ENCODE results near the gene ANKS1B.

The ANKS1B gene

GRCh38 chr12:99130808-99131553 is 853.8 kb downstream of the ANKS1B start:
- Histone ChIP-seq H3K9me3 (no peaks in the 10 kb centered on the region), H3K27me3 (no peaks in the 10 kb centered on the region), H3K4me3 (no peak overlapping the region), H3K36me3 (no peaks in the 10 kb centered on the region), H3K27ac (no peak overlapping the region), H3K4me1 (peaks cover 0 to 3% (median 0%) of the 10 kb centered on the region in 4 donors)
- intact Hi-C loops (cut with DNase I; ENCODE audit: low total_unique reads), result no loop called here
- no peak for DNase-seq
- TF ChIP-seq, protein P1, sequence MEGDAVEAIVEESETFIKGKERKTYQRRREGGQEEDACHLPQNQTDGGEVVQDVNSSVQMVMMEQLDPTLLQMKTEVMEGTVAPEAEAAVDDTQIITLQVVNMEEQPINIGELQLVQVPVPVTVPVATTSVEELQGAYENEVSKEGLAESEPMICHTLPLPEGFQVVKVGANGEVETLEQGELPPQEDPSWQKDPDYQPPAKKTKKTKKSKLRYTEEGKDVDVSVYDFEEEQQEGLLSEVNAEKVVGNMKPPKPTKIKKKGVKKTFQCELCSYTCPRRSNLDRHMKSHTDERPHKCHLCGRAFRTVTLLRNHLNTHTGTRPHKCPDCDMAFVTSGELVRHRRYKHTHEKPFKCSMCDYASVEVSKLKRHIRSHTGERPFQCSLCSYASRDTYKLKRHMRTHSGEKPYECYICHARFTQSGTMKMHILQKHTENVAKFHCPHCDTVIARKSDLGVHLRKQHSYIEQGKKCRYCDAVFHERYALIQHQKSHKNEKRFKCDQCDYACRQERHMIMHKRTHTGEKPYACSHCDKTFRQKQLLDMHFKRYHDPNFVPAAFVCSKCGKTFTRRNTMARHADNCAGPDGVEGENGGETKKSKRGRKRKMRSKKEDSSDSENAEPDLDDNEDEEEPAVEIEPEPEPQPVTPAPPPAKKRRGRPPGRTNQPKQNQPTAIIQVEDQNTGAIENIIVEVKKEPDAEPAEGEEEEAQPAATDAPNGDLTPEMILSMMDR (IDR thresholded peaks at IDR 0.05), result no peak

- H3K27ac ChIP-seq, result no peak overlapping the region
- TF ChIP-seq, protein P1 (IDR thresholded peaks at IDR 0.05), result no peak
- no peak for DNase-seq
- H3K4me1 ChIP-seq, result peaks cover 0 to 3% (median 0%) of the 10 kb centered on the region in 4 donors
- intact Hi-C loops (cut with DNase I; ENCODE audit: low total_unique reads), result no loop called here
- H3K4me3 ChIP-seq, result no peak overlapping the region
- no peaks in the 10 kb centered on the region for H3K27me3 ChIP-seq
- no peaks in the 10 kb centered on the region for H3K9me3 ChIP-seq
- no peaks in the 10 kb centered on the region for H3K36me3 ChIP-seq
Observed at GRCh38 chr12:99128246-99128802, 856.4 kb downstream of the ANKS1B start.

DNA sequence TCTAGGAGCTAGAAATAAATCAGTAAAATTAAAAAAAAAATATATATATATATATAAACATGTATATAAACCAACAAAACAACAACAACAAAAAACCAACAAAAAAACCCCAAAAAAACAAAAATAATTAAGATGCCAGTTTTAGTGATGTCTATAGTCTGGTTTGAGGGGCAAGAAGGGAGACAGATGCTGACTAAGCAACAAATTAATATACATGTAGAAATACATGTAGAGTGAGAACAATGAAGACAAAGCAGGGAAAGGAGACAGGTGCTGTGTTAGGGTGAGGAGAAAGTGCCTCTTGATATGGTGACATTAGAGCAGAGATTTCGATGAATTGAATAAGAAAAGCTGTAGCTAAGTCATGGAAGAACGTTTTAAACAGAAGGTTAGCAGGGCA is 861.8 kb downstream of the ANKS1B start:
- Histone ChIP-seq H3K9me3 (no peaks in the 10 kb centered on the region), H3K4me1 (no peaks in the 10 kb centered on the region), H3K27ac (no peak overlapping the region), H3K36me3 (no peaks in the 10 kb centered on the region), H3K4me3 (no peak overlapping the region), H3K27me3 (no peaks in the 10 kb centered on the region)
- intact Hi-C loops (cut with DNase I; ENCODE audit: low total_unique reads), result no loop called here
- no peak for DNase-seq
- TF ChIP-seq, protein P1 (IDR thresholded peaks at IDR 0.05), result no peak

DNA sequence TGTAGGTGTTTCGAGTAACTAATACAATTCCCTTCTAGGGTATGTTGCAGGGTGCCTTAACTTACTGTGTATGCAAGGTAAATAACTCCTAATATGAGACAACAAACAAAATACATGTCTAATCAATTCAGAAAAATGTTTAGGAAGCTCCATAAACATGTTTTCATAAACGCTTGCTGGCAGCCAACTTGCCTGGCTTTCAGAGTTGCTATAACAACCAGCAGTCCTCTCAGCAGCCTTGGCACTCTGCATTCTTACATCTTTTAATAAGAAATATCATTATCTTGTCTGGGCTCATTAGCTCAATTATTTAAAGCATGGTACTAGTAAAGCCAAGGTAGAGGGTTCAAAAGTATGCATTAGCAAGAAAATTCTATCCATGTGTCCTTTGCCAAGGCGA is 862.2 kb downstream of the ANKS1B start:
- DNase-seq, result no peak
- Histone ChIP-seq H3K4me3 (no peak overlapping the region), H3K9me3 (no peaks in the 10 kb centered on the region), H3K4me1 (no peaks in the 10 kb centered on the region), H3K27me3 (no peaks in the 10 kb centered on the region), H3K36me3 (no peaks in the 10 kb centered on the region), H3K27ac (no peak overlapping the region)
- TF ChIP-seq, protein P1 (IDR thresholded peaks at IDR 0.05), result no peak
- intact Hi-C loops (cut with DNase I; ENCODE audit: low total_unique reads), result no loop called here

DNA sequence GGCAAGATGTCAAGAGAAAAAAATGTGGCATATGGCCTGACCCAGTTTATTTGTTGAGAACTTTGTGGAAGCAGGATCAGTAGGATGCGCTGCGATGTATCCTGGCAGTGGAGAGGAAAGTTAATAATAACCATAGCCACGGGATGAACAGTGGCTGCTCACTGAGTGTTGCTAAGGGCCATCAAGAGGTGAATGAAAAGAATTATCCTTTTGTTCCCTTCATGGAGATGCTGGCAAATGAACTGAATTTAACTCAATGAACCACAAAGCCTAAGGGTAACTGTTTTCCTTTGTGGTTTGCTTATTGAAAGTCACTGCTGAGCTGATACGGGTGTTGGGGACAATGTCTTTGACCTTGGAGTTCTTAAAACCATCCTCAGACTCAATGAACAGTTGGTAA is 863.2 kb downstream of the ANKS1B start:
- intact Hi-C loops (cut with DNase I; ENCODE audit: low total_unique reads), result no loop called here

More for the DNA sequence above, 863.2 kb downstream of the ANKS1B start:
- Histone ChIP-seq H3K4me1 (no peaks in the 10 kb centered on the region), H3K27ac (no peak overlapping the region), H3K27me3 (no peaks in the 10 kb centered on the region), H3K36me3 (no peaks in the 10 kb centered on the region), H3K4me3 (no peak overlapping the region), H3K9me3 (no peaks in the 10 kb centered on the region)
- no peak for DNase-seq
- TF ChIP-seq, protein P1 (IDR thresholded peaks at IDR 0.05), result no peak
